HT-29 (cell line): Measurements from ENCODE around the gene CD2AP. TPM values are rescaled to one million over a fixed set of nuclear protein-coding genes. Genes with fewer than 3 reads are reported as not detected.
"Not testable (repeated sequence)": the region's sequence is repeated elsewhere in the genome, so short reads cannot be mapped to it uniquely, and the experiment has no call there.

Experiments
- DNase-seq: peaks from one replicate; pipeline ENCODE4 v3.0.0-alpha.2; 2015; ENCODE audit warnings: low spot score
- total RNA-seq: library from RNA; depleted of rRNA; stranded (reverse); fragments of >200 nt; shearing (Covaris generic); gene quantifications from 2 replicates; pipeline ENCODE4 v1.2.3, GENCODE V29; 2014

CD2AP gene
- total RNA-seq, 1 experiment from 2014 or later = 22.0 TPM

- DNase-seq = peak; percentile 75
These were observed 153.7 kb downstream of the CD2AP start for GRCh38 chr6:47631269-47631772.

GRCh38 chr6:47631797-47632196, 154.2 kb downstream of the CD2AP start:
- no peak for DNase-seq

- peak; percentile 49 for DNase-seq
These were observed 155.6 kb downstream of the CD2AP start for GRCh38 chr6:47633141-47633540.

GRCh38 chr6:47634210-47635047, 156.8 kb downstream of the CD2AP start:
- DNase-seq = no peak

GRCh38 chr6:47646689-47647088, 169.1 kb downstream of the CD2AP start:
- DNase-seq = no peak

GRCh38 chr6:47647188-47647587, 169.6 kb downstream of the CD2AP start:
- no peak for DNase-seq

- not testable (repeated sequence) for DNase-seq
These were observed 170.0 kb downstream of the CD2AP start for GRCh38 chr6:47647626-47648025.

GRCh38 chr6:47648031-47648430, 170.4 kb downstream of the CD2AP start:
- no peak for DNase-seq

- no peak for DNase-seq
These were observed 173.2 kb downstream of the CD2AP start for GRCh38 chr6:47650553-47651432.

- DNase-seq = no peak
These were observed 173.9 kb downstream of the CD2AP start for GRCh38 chr6:47651505-47651944.

GRCh38 chr6:47653706-47654105, 176.1 kb downstream of the CD2AP start:
- DNase-seq = peak; percentile 74

- no peak for DNase-seq
These were observed 176.7 kb downstream of the CD2AP start for GRCh38 chr6:47654255-47654654.

- DNase-seq = peak; percentile 82
These were observed 178.4 kb downstream of the CD2AP start for GRCh38 chr6:47655719-47656595.

- DNase-seq = no peak
These were observed 184.4 kb downstream of the CD2AP start for GRCh38 chr6:47661960-47662359.

GRCh38 chr6:47663462-47664216, 186.1 kb downstream of the CD2AP start:
- no peak for DNase-seq

GRCh38 chr6:47665112-47665511, 187.5 kb downstream of the CD2AP start:
- DNase-seq = peak; percentile 49

- DNase-seq = peak; percentile 36
These were observed 192.3 kb downstream of the CD2AP start for GRCh38 chr6:47669684-47670513.

- no peak for DNase-seq
These were observed 193.3 kb downstream of the CD2AP start for GRCh38 chr6:47670851-47671250.

GRCh38 chr6:47671777-47672176, 194.2 kb downstream of the CD2AP start:
- no peak for DNase-seq

- no peak for DNase-seq
These were observed 195.2 kb downstream of the CD2AP start for GRCh38 chr6:47672816-47673215.
